ENCODE data around the gene BMP8A. TPM values are rescaled to one million over a fixed set of nuclear protein-coding genes. Genes with fewer than 3 reads are reported as not detected.
A peak's percentile ranks its signal among the peaks of the same experiment; 100 is the strongest.

BMP8A gene
- total RNA-seq (2014; rRNA removed) (0.11 TPM in 1 of 2 replicates, not detected in the other), Bru-seq, nascent RNA (percentile 22 among the genes with signal in this experiment), BruChase-seq, experiment 1, labeled RNA remaining after a 6-hour chase (percentile 29 among the genes with signal in this experiment), BruChase-seq, experiment 2, labeled RNA remaining after a 2-hour chase (percentile 31 among the genes with signal in this experiment)
- long read RNA-seq: 0 reads

- ChIA-PET CTCF (no interaction called here), POLR2A (ENCODE audit: unreplicated experiment) (no interaction called here)
- peak; percentile 61 for DNase-seq
- Histone ChIP-seq H3K9ac (ENCODE audit: low read length) (no peak within 1 kb of the TSS; the same call in 1 of the 2 replicates), H3K36me3 (ENCODE audit: low read depth, low read length) (no peaks in the 10 kb centered on the region), H3K4me2 (ENCODE audit: low read length) (peak within 1 kb of the TSS; percentile 88), H2AFZ (ENCODE audit: low read length) (peak within 1 kb of the TSS; percentile 90), H3K27me3 (ENCODE audit: low read length) (no peaks in the 10 kb centered on the region), H3K9me3 (ENCODE audit: low read length) (no peaks in the 10 kb centered on the region), H4K20me1 (ENCODE audit: low read length) (no peaks in the 10 kb centered on the region), H3K4me1 (ENCODE audit: insufficient read depth, low read length) (no peaks in the 10 kb centered on the region), H3K27ac (ENCODE audit: low read length) (no peak within 1 kb of the TSS), H3K79me2 (ENCODE audit: low read length) (no peaks in the 10 kb centered on the region), H3K4me3 (ENCODE audit: low read length) (peak within 1 kb of the TSS; percentile 69), H3F3A (ENCODE audit: low read length, unreplicated experiment) (no peaks in the 10 kb centered on the region), H3K9me2 (replicated peaks; ENCODE audit: low read length) (no peaks in the 10 kb centered on the region)
- ATAC-seq: peak; percentile 86
- TF ChIP-seq EZH2phosphoT487 (IDR thresholded peaks at IDR 0.05; ENCODE audit: borderline replicate concordance, low read length): no peak
- no peak for TF ChIP-seq CTCF (conservative IDR thresholded peaks at IDR 0.05; ENCODE audit: low read depth, low read length)
- TF ChIP-seq EZH2 (IDR thresholded peaks at IDR 0.05; ENCODE audit: low read length, unreplicated experiment): no peak
- no TSS peak for BruUV-seq (replicated peaks)
- intact Hi-C loops (cut with micrococcal nuclease): no loop called here
These were observed at the start of gene BMP8A for GRCh38 chr1:39491146-39491921. BMP8A (plus strand) TSS chr1:39491636; CDS start chr1:39491992, 356 bp downstream.

GRCh38 chr1:39441797-39442196 lies 49.6 kb upstream of the BMP8A start:
- Histone ChIP-seq H4K20me1 (ENCODE audit: low read length) (no peaks in the 10 kb centered on the region), H3K27ac (ENCODE audit: low read length) (no peak overlapping the region), H3K27me3 (ENCODE audit: low read length) (no peaks in the 10 kb centered on the region), H3K9me2 (replicated peaks; ENCODE audit: low read length) (no peaks in the 10 kb centered on the region), H3K4me3 (ENCODE audit: low read length) (no peak overlapping the region), H2AFZ (ENCODE audit: low read length) (no peak overlapping the region), H3K9me3 (ENCODE audit: low read length) (no peaks in the 10 kb centered on the region), H3K36me3 (ENCODE audit: low read depth, low read length) (peaks cover 67% of the 10 kb centered on the region), H3K79me2 (ENCODE audit: low read length) (no peaks in the 10 kb centered on the region), H3K9ac (ENCODE audit: low read length) (no peak overlapping the region), H3F3A (ENCODE audit: low read length, unreplicated experiment) (no peaks in the 10 kb centered on the region), H3K4me1 (ENCODE audit: insufficient read depth, low read length) (no peaks in the 10 kb centered on the region), H3K4me2 (ENCODE audit: low read length) (no peak overlapping the region)
- DNase-seq (no peak), ATAC-seq (no peak)
- no TSS peak for BruUV-seq (replicated peaks)
- ChIA-PET POLR2A (ENCODE audit: unreplicated experiment) (no interaction called here), CTCF (no interaction called here)
- intact Hi-C loops (cut with micrococcal nuclease): no loop called here
- TF ChIP-seq CTCF (conservative IDR thresholded peaks at IDR 0.05; ENCODE audit: low read depth, low read length) (no peak), EZH2 (IDR thresholded peaks at IDR 0.05; ENCODE audit: low read length, unreplicated experiment) (no peak), EZH2phosphoT487 (IDR thresholded peaks at IDR 0.05; ENCODE audit: borderline replicate concordance, low read length) (no peak)

- BruUV-seq (replicated peaks): no TSS peak
- H3K27ac ChIP-seq (ENCODE audit: low read length): no peak overlapping the region
- no peak for TF ChIP-seq CTCF (conservative IDR thresholded peaks at IDR 0.05; ENCODE audit: low read depth, low read length)
- TF ChIP-seq EZH2phosphoT487 (IDR thresholded peaks at IDR 0.05; ENCODE audit: borderline replicate concordance, low read length): no peak
- no peak for TF ChIP-seq EZH2 (IDR thresholded peaks at IDR 0.05; ENCODE audit: low read length, unreplicated experiment)
- no peak overlapping the region for H2AFZ ChIP-seq (ENCODE audit: low read length)
- no peaks in the 10 kb centered on the region for H3K79me2 ChIP-seq (ENCODE audit: low read length)
- H3K9me2 ChIP-seq (replicated peaks; ENCODE audit: low read length): no peaks in the 10 kb centered on the region
- POLR2A ChIA-PET (ENCODE audit: unreplicated experiment): no interaction called here
- H3F3A ChIP-seq (ENCODE audit: low read length, unreplicated experiment): no peaks in the 10 kb centered on the region
- H3K36me3 ChIP-seq (ENCODE audit: low read depth, low read length): peaks cover 75% of the 10 kb centered on the region
- H3K9me3 ChIP-seq (ENCODE audit: low read length): no peaks in the 10 kb centered on the region
- DNase-seq (no peak), ATAC-seq (no peak)
- intact Hi-C loops (cut with micrococcal nuclease): no loop called here
- no peak overlapping the region for H3K4me2 ChIP-seq (ENCODE audit: low read length)
- no peaks in the 10 kb centered on the region for H4K20me1 ChIP-seq (ENCODE audit: low read length)
- CTCF ChIA-PET: no interaction called here
- 0 out of 2 replicates have a peak, but pooled peaks cover under 1% of the 10 kb centered on the region for H3K4me1 ChIP-seq (ENCODE audit: insufficient read depth, low read length)
- H3K4me3 ChIP-seq (ENCODE audit: low read length): no peak overlapping the region
- H3K27me3 ChIP-seq (ENCODE audit: low read length): no peaks in the 10 kb centered on the region
- no peak overlapping the region for H3K9ac ChIP-seq (ENCODE audit: low read length)
These were observed 45.9 kb upstream of the BMP8A start for GRCh38 chr1:39445573-39445972.

Measured in PC-3 (cell line).